Stimulated activated CD8-positive, alpha-beta memory T cell treated with anti-CD3 and anti-CD28 coated beads, Interleukin-15, amount 100 ng/mL, for 24 hours (primary cell): ENCODE measurements around the gene DENND5A.
"Not testable (repeated sequence)": the region's sequence is repeated elsewhere in the genome, so short reads cannot be mapped to it uniquely, and the experiment has no call there.

ENCODE experiments used
- DNase-seq: peaks from one replicate; pipeline ENCODE4 v3.0.0-alpha.2; 2020; ENCODE audit warnings: low read depth

Gene DENND5A

GRCh38 chr11:9264316-9265210, 587 bp downstream of the DENND5A start:
- no peak for DNase-seq

GRCh38 chr11:9263840-9264315, 1.3 kb downstream of the DENND5A start:
- DNase-seq, result no peak

GRCh38 chr11:9260838-9261146, 4.4 kb downstream of the DENND5A start:
- not testable (repeated sequence) for DNase-seq

GRCh38 chr11:9259981-9260837, 4.9 kb downstream of the DENND5A start:
- DNase-seq, result no peak

GRCh38 chr11:9258279-9258678, 6.9 kb downstream of the DENND5A start:
- not testable (repeated sequence) for DNase-seq

- DNase-seq, result no peak
These were observed 10.7 kb downstream of the DENND5A start for GRCh38 chr11:9254416-9254815.

GRCh38 chr11:9253086-9253485, 12.1 kb downstream of the DENND5A start:
- DNase-seq, result no peak

GRCh38 chr11:9251311-9251710, 13.8 kb downstream of the DENND5A start:
- DNase-seq, result no peak

- no peak for DNase-seq
These were observed 15.0 kb downstream of the DENND5A start for GRCh38 chr11:9250139-9250582.

- no peak for DNase-seq
These were observed 15.9 kb downstream of the DENND5A start for GRCh38 chr11:9249252-9249651.

- DNase-seq, result no peak
These were observed 17.3 kb downstream of the DENND5A start for GRCh38 chr11:9247863-9248262.

GRCh38 chr11:9236242-9236641, 28.9 kb downstream of the DENND5A start:
- DNase-seq, result not testable (repeated sequence)

- no peak for DNase-seq
These were observed 32.7 kb downstream of the DENND5A start for GRCh38 chr11:9232482-9232881.

GRCh38 chr11:9231848-9232177, 33.3 kb downstream of the DENND5A start:
- no peak for DNase-seq

- no peak for DNase-seq
These were observed 34.9 kb downstream of the DENND5A start for GRCh38 chr11:9230296-9230695.

GRCh38 chr11:9228091-9228490, 37.1 kb downstream of the DENND5A start:
- DNase-seq, result no peak

GRCh38 chr11:9225748-9226298, 39.3 kb downstream of the DENND5A start:
- no peak for DNase-seq

GRCh38 chr11:9222654-9223053, 42.5 kb downstream of the DENND5A start:
- DNase-seq, result no peak

- DNase-seq, result not testable (repeated sequence)
These were observed 44.3 kb downstream of the DENND5A start for GRCh38 chr11:9220853-9221252.

GRCh38 chr11:9219572-9219971, 45.6 kb downstream of the DENND5A start:
- no peak for DNase-seq

- no peak for DNase-seq
These were observed 46.0 kb downstream of the DENND5A start for GRCh38 chr11:9219115-9219514.

- no peak for DNase-seq
These were observed 50.4 kb downstream of the DENND5A start for GRCh38 chr11:9214765-9215164.

GRCh38 chr11:9211322-9211721, 53.8 kb downstream of the DENND5A start:
- DNase-seq, result no peak
